NCI-H2227 treated with DMSO at 0.1 percent for 48 hours (cell line): ENCODE measurements around the gene CNPY1.
"Not testable (repeated sequence)": the region's sequence is repeated elsewhere in the genome, so short reads cannot be mapped to it uniquely, and the experiment has no call there.

Source experiments
- DNase-seq: peaks from one replicate; lab custom pipeline; 2025; lab: John Stamatoyannopoulos, UW

The CNPY1 gene

GRCh38 chr7:155546449-155546848 lies at the start of gene CNPY1:
TSS of gene CNPY1 (minus strand) at chr7:155546559. CDS start at chr7:155545929, 630 bp downstream.
- not testable (repeated sequence) for DNase-seq

GRCh38 chr7:155594961-155595366 lies 48.6 kb upstream of the CNPY1 start:
- DNase-seq = no peak

GRCh38 chr7:155594163-155594732 lies 47.9 kb upstream of the CNPY1 start:
- DNase-seq = no peak

- DNase-seq = no peak
These were observed 47.3 kb upstream of the CNPY1 start for GRCh38 chr7:155593461-155594162.

DNA sequence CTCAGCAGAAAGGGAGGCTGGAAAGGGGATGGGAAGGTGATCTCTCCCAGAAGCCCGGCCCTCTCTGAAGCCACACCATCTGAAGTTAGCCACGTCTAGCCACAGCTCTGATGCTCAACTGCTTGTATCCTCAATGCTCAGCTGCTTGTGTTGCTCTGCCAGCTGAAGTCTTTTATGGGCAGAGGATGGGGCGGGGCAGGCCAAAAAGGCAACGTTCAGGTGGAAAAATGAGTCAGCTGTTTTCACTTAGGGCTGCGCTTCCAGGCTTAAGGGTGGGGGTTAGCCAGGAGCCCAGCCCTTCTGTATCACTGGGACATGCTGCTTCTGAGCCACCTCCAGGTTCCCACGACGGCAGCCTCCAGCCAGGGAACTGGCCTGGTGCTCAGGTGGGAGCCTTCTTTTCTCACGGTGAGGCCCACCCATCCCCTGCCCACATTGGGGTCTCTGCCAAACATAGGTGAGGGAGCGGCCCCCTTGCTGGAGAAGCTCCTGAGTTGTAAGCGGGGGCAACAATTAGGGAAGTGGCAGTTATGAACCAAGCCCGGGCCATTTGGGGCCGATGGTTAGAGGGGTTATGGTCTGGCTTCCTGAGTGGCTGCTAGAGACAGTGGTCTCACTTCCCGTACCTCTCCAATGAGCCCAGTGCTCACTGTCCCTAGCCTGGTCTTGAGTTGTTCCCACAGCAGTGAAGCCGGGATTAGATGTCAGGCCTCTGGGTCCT lies 44.9 kb upstream of the CNPY1 start:
- DNase-seq = no peak

GRCh38 chr7:155590215-155591018 lies 44.1 kb upstream of the CNPY1 start:
- no peak for DNase-seq

DNA sequence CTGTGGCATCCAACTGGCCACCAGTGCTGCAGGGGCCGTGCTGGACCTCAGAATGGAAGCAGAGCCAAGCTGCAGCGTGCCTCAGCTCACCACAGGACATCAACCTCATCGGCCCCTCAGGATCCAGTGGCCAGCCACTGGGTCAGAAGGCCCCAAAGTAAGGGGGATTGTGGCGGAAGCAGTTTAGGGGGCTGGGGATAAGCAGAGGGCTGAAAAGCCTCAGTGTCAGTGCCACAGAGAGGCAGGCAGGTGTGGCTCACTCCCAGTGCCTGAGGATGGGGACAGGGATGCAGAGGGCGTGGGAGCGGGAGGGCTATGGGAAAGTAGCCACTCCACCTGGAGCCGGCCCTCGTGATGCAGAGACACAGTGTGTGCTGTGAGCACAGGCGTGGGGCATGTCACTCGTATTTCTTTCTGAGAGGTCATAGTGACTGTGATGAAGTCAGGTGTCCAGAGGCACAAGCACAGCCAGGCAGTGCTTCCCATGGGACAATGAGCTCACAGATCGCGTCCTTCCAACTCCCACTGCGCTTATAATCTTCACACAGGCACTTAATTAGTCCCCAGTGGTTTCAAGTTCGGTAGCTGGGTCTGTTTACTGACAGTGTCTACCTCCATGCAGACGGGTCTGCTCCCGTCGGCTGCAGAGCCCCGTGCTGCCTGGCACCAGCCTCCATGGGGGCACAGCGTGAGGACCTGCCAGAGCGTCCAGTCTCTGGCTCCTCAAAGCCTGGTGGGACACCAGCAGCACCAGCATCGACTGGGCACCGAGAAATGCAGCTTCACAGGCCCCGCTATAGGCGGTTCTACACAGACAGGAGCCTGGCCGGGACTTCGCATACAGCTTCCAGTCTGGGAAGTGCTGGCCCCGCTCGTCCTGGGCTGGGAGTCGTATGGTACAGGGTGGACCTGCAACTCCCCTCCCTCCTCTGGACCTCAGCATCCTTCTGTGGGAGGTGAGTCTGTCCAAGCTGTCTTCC lies 42.9 kb upstream of the CNPY1 start:
- no peak for DNase-seq

GRCh38 chr7:155588468-155588998 lies 42.2 kb upstream of the CNPY1 start:
- no peak for DNase-seq

DNA sequence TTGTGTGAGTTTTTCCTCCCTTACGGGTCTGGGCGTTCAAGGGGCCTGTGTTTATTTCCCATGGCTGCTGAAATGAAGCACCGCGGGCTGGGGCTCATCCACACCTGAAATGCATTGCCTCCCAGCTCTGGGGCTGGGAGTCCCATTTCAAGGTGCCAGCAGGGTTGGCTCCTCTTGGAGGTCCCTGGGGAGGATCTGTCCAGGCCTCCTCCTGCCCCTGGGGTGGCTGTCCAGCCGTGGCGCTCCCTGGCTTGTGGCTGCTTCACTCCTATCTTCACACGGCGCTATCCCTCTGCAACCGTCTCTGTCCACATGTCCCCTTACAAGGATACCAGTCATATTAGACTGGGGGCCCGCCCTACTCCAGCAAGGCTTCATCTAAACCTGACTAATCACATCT lies 41.1 kb upstream of the CNPY1 start:
- no peak for DNase-seq

GRCh38 chr7:155586843-155587440 lies 40.6 kb upstream of the CNPY1 start:
- no peak for DNase-seq

DNA sequence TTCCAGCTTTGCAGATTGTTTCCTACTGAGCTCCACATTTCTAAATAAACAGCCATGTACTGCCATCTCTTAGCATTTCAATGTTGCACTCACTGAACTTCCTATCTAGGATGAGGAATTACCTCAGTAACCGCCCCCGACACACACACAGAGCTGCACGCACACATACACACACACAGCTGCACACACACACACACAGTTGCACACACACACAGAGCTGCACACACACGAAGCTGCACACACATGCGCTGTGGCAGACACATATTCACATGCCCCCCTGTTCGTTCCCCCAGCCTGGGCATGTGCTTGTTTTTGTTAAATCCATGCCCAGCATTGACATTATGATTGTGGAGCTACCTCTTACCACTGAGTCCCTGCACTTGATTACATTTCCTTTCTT lies 39.6 kb upstream of the CNPY1 start:
- no peak for DNase-seq

DNA sequence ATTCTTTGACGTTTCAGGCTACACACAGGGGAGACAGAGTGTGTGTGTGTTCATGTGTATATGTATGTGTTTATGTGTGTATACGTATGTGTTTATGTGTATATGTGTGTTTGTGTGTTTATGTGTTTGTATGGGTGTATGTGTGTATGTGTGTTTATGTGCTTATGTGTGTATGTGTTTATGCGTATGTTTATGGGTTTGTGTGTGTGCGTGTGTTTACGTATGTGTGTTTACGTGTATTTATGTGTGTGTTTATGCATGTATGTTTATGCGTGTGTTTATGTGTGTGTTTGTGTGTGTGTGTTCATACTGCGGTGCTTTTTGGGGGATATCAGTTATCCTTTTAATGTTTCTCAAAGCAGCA lies 39.2 kb upstream of the CNPY1 start:
- DNase-seq = no peak

GRCh38 chr7:155584763-155585531 lies 38.6 kb upstream of the CNPY1 start:
- DNase-seq = no peak

- no peak for DNase-seq
These were observed 37.9 kb upstream of the CNPY1 start for GRCh38 chr7:155584261-155584660.

GRCh38 chr7:155583636-155584035 lies 37.3 kb upstream of the CNPY1 start:
- no peak for DNase-seq

DNA sequence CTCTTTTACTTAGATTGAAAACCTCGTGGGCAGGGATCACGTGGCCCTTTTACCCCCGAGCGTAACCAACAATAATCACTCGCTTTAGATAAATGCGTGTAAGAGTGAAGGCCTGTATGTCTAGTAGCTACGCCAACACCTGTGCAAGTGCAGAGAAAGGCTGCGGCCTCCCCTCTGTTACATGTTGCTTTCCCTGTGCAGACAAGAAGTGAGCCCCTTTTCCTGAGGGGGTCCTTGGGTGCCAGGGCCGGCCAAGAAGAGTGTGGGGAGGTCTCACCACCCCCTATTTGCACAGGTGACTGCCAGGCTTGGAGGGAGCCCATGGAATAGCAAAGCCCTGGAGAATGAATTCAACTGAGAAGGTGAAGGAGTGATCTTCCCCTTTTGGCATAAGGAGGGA lies 35.6 kb upstream of the CNPY1 start:
- no peak for DNase-seq

DNA sequence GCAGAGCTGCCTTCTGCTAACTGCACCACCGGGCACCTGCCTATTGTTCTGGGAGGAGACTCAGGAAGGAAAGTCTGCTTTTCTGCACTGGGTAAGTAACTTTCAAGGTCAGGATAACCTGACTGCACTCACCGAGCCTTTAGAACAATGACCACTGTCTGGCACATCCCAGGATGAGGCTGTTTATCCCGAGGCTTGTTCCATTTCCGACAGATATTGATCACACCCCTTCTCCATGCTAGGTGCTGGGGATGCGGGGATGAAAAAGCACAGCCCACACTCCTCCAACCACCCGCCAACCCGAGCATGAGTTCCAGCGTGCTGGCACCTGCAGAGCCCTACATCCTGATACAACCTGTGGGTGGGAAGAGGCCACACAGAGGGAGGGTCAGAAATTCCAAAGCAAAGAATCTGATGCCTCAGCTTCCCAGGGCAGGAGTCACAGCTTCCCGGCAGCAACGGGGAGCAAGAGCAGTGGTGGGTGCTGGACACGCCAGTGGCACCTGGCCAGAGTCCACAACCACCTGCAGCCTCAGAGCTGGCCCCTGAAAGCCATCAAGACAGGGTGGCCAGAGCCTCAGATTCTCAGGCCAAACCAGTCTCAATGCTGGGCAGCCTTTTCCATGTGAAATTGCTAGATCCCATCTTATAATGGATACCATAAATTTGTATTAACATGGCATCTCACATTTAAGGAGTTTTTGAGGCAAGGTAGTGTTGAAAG lies 34.9 kb upstream of the CNPY1 start:
- DNase-seq = no peak

- no peak for DNase-seq
These were observed 34.0 kb upstream of the CNPY1 start for GRCh38 chr7:155580367-155580766.

- DNase-seq = no peak
These were observed 33.2 kb upstream of the CNPY1 start for GRCh38 chr7:155579565-155579964.
